HepG2 (cell line): ENCODE measurements around the gene NOL4L. TPM values are rescaled to one million over a fixed set of nuclear protein-coding genes. Genes with fewer than 3 reads are reported as not detected.

Experiments
- BCL6 ChIP-seq: IDR thresholded peaks from 2 replicates; pipeline ENCODE4 v1.6.1; 2016; ENCODE audit warnings: missing genetic modification reagents, missing compliant biosample characterization
- CREB1 ChIP-seq, 2 experiments: fragments of 450-650 bp in 1 of 2; IDR thresholded peaks; 2 replicates each; pipeline ENCODE4 v1.6.1; 2016 to 2017; ENCODE audit warnings: control low read depth in 1 of 2, mild to moderate bottlenecking in 1 of 2, missing compliant biosample characterization in 1 of 2, missing genetic modification characterization in 1 of 2
- DPF2 ChIP-seq: sonication (generic); formaldehyde crosslinking; IDR thresholded peaks from 2 replicates; pipeline ENCODE4 v1.4.0; 2020; ENCODE audit warnings: mild to moderate bottlenecking, low read depth, missing genetic modification reagents, borderline replicate concordance
- JARID2 ChIP-seq: sonication (generic); formaldehyde crosslinking; IDR thresholded peaks from 2 replicates; pipeline ENCODE4 v1.8.1; 2023; ENCODE audit warnings: missing genetic modification reagents, inconsistent platforms; ENCODE audit not compliant: insufficient replicate concordance
- KAT2B ChIP-seq: fragments of 150-350 bp; IDR thresholded peaks from 2 replicates; pipeline ENCODE4 v1.6.1; 2014; ENCODE audit warnings: low read depth, low read length, borderline replicate concordance
- KLF12 ChIP-seq: sonication (generic); formaldehyde crosslinking; IDR thresholded peaks from 2 replicates; pipeline ENCODE4 v1.4.0; 2020; ENCODE audit warnings: missing genetic modification reagents, borderline replicate concordance
- MED8 ChIP-seq: sonication (generic); formaldehyde crosslinking; IDR thresholded peaks from 2 replicates; pipeline ENCODE4 v1.8.1; 2023; ENCODE audit warnings: mild to moderate bottlenecking, missing genetic modification reagents; ENCODE audit not compliant: insufficient replicate concordance
- MEIS1 ChIP-seq: sonication (generic); formaldehyde crosslinking; IDR thresholded peaks from 2 replicates; pipeline ENCODE4 v1.9.0; 2021; ENCODE audit warnings: mild to moderate bottlenecking, missing genetic modification reagents, moderate library complexity, borderline replicate concordance
- MTA3 ChIP-seq: sonication (generic); formaldehyde crosslinking; IDR thresholded peaks from 2 replicates; pipeline ENCODE4 v1.4.0; 2020; ENCODE audit warnings: missing genetic modification reagents
- PHB2 ChIP-seq: fragments of 450-650 bp; IDR thresholded peaks from 2 replicates; pipeline ENCODE4 v1.6.1; 2018; ENCODE audit not compliant: partially characterized antibody
- SIX1 ChIP-seq: sonication (generic); formaldehyde crosslinking; IDR thresholded peaks from 2 replicates; pipeline ENCODE4 v1.4.0; 2020; ENCODE audit warnings: missing genetic modification reagents, borderline replicate concordance
- TCF7 ChIP-seq: sonication (generic); IDR thresholded peaks from 2 replicates; pipeline ENCODE4 v1.6.1; 2016; ENCODE audit warnings: antibody characterized with exemption, low read depth
- ZNF264 ChIP-seq: sonication (generic); formaldehyde crosslinking; IDR thresholded peaks from 2 replicates; pipeline ENCODE4 v1.4.0; 2020; ENCODE audit warnings: missing genetic modification reagents
- ZNF703 ChIP-seq: sonication (generic); formaldehyde crosslinking; IDR thresholded peaks from 2 replicates; pipeline ENCODE4 v1.5.1; 2020; ENCODE audit warnings: missing genetic modification reagents, mild to moderate bottlenecking, moderate library complexity, borderline replicate concordance
- ZNF781 ChIP-seq: sonication (generic); formaldehyde crosslinking; IDR thresholded peaks from 2 replicates; pipeline ENCODE4 v1.5.1; 2020; ENCODE audit warnings: borderline replicate concordance, mild to moderate bottlenecking, missing genetic modification reagents; ENCODE audit errors: not compliant biosample characterization
- polyA plus RNA-seq, 8 experiments: library from polyadenylated mRNA; depleted of rRNA in 3 of 8; stranded (reverse) in 7 of 8; unstranded in 1 of 8; fragments of >200 nt; fragmentation: Illumina TruSeq in 4 of 8; extraction: Trizol in 4 of 8; gene quantifications; 2 replicates each; pipeline versions ENCODE4 v1.2.1 to v1.2.3, GENCODE V29; 2011 to 2016; ENCODE audit warnings: low read depth in 4 of 8, missing spikeins in 1 of 8, mixed read lengths in 1 of 8; ENCODE audit not compliant: insufficient read depth in 1 of 8
- total RNA-seq, 5 experiments: library from RNA; depleted of rRNA; stranded (reverse); fragments of >200 nt; fragmentation: Illumina TruSeq; extraction: Trizol; gene quantifications; 2 replicates each; pipeline ENCODE4 v1.2.3, GENCODE V29; 2016; ENCODE audit warnings: low read depth in 1 of 5
- TF ChIP-seq, protein P1 (sequence below): sonication (generic); formaldehyde crosslinking; IDR thresholded peaks from 2 replicates; pipeline ENCODE4 v1.4.0; 2020; ENCODE audit warnings: low read depth, mild to moderate bottlenecking, missing genetic modification reagents
- TF ChIP-seq, protein P2 (sequence below): sonication (generic); formaldehyde crosslinking; IDR thresholded peaks from 2 replicates; pipeline ENCODE4 v1.4.0; 2020; ENCODE audit warnings: mild to moderate bottlenecking, missing genetic modification reagents
- TF ChIP-seq, protein P3 (sequence below): sonication (generic); formaldehyde crosslinking; conservative IDR thresholded peaks from 2 replicates; pipeline ENCODE4 v1.8.1; 2023; ENCODE audit warnings: missing genetic modification reagents
- TF ChIP-seq, protein P4 (sequence below): sonication (generic); formaldehyde crosslinking; IDR thresholded peaks from 2 replicates; pipeline ENCODE4 v1.4.0; 2020; ENCODE audit warnings: mild to moderate bottlenecking, missing genetic modification reagents
- TF ChIP-seq, protein P5 (sequence below): sonication (generic); formaldehyde crosslinking; IDR thresholded peaks from 2 replicates; pipeline ENCODE4 v1.4.0; 2020; ENCODE audit warnings: mild to moderate bottlenecking, missing genetic modification reagents, borderline replicate concordance

NOL4L gene
- total and polyA plus RNA-seq, 2 of the 13 experiments (the other 11 are each of a cell fraction or from before 2014, with no cell fraction given), result 16.6 to 35.4 TPM

DNA sequence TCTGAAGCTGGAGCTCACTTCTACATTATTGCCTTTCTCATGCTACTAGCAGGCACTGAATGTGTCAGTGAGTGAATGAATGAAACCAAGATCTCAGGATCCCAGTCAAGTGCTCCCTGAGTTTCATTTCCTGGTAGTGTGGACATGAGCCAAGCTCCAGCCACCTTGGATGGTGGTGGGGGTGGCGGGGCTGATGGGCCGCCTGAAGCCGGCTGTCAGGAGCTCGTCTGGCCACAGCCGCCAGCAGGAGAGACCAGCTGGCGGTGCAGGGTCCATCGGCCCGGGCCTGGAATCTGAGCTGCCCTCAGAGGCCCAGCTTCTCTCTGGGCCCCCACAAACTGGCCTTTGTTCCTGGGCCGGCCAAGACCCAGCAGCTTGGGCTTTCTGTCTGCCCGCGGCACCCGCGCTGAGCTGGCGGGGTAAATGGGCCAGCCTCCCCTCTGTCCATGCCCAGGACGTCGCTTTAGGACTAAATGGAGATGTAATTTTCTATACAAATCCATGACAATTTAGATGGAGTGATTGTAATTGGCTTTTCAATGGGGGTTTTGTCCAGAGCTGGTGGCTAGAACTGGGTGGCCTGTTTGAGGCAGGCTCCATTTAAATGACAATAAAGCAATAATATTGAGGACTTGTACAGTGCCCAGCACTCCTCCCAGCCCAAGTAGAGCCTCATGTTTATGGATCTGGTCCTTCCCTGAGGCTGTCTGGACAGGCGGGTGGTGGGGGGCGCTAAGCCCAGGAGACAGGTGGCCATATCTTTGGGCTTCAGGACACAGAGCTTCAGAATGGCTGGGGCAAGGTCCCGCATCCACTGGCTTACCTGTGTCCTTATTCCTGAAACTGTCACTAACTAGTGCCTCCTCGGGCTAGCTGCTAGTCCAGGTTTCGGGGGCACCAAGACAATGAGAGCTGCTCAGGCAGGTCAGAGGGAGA lies 43.5 kb downstream of the NOL4L start (continued):
- TF ChIP-seq, protein P1, sequence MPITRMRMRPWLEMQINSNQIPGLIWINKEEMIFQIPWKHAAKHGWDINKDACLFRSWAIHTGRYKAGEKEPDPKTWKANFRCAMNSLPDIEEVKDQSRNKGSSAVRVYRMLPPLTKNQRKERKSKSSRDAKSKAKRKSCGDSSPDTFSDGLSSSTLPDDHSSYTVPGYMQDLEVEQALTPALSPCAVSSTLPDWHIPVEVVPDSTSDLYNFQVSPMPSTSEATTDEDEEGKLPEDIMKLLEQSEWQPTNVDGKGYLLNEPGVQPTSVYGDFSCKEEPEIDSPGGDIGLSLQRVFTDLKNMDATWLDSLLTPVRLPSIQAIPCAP (CRISPR knock-in tag), result no peak
- TF ChIP-seq JARID2 (CRISPR knock-in tag), result no peak
- no peak for TF ChIP-seq PHB2
- TF ChIP-seq, protein P2, sequence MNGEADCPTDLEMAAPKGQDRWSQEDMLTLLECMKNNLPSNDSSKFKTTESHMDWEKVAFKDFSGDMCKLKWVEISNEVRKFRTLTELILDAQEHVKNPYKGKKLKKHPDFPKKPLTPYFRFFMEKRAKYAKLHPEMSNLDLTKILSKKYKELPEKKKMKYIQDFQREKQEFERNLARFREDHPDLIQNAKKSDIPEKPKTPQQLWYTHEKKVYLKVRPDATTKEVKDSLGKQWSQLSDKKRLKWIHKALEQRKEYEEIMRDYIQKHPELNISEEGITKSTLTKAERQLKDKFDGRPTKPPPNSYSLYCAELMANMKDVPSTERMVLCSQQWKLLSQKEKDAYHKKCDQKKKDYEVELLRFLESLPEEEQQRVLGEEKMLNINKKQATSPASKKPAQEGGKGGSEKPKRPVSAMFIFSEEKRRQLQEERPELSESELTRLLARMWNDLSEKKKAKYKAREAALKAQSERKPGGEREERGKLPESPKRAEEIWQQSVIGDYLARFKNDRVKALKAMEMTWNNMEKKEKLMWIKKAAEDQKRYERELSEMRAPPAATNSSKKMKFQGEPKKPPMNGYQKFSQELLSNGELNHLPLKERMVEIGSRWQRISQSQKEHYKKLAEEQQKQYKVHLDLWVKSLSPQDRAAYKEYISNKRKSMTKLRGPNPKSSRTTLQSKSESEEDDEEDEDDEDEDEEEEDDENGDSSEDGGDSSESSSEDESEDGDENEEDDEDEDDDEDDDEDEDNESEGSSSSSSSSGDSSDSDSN (CRISPR knock-in tag), result peak; percentile 100
- peak; percentile 80; the same call in 1 of the 2 replicates for TF ChIP-seq DPF2 (CRISPR knock-in tag)
- no peak for TF ChIP-seq CREB1 (IDR thresholded peaks at IDR 0.05)
- TF ChIP-seq CREB1 (CRISPR knock-in tag; IDR thresholded peaks at IDR 0.05), result no peak
- TF ChIP-seq, protein P3, sequence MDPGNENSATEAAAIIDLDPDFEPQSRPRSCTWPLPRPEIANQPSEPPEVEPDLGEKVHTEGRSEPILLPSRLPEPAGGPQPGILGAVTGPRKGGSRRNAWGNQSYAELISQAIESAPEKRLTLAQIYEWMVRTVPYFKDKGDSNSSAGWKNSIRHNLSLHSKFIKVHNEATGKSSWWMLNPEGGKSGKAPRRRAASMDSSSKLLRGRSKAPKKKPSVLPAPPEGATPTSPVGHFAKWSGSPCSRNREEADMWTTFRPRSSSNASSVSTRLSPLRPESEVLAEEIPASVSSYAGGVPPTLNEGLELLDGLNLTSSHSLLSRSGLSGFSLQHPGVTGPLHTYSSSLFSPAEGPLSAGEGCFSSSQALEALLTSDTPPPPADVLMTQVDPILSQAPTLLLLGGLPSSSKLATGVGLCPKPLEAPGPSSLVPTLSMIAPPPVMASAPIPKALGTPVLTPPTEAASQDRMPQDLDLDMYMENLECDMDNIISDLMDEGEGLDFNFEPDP (CRISPR knock-in tag), result no peak
- TF ChIP-seq ZNF703 (CRISPR knock-in tag), result 0 out of 2 replicates have a peak, but pooled peaks have one; percentile 41
- peak; percentile 95 for TF ChIP-seq MED8 (CRISPR knock-in tag)
- TF ChIP-seq BCL6 (CRISPR knock-in tag), result peak; percentile 89
- no peak for TF ChIP-seq MTA3 (CRISPR knock-in tag)
- peak; percentile 96 for TF ChIP-seq SIX1 (CRISPR knock-in tag)
- TF ChIP-seq, protein P4, sequence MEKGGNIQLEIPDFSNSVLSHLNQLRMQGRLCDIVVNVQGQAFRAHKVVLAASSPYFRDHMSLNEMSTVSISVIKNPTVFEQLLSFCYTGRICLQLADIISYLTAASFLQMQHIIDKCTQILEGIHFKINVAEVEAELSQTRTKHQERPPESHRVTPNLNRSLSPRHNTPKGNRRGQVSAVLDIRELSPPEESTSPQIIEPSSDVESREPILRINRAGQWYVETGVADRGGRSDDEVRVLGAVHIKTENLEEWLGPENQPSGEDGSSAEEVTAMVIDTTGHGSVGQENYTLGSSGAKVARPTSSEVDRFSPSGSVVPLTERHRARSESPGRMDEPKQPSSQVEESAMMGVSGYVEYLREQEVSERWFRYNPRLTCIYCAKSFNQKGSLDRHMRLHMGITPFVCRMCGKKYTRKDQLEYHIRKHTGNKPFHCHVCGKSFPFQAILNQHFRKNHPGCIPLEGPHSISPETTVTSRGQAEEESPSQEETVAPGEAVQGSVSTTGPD (CRISPR knock-in tag), result peak; percentile 96
- TF ChIP-seq ZNF264, result peak; percentile 97
- no peak for TF ChIP-seq KAT2B
- peak; percentile 100 for TF ChIP-seq MEIS1 (CRISPR knock-in tag)
- peak; percentile 70; the same call in 1 of the 2 replicates for TF ChIP-seq TCF7
- TF ChIP-seq KLF12 (CRISPR knock-in tag), result peak; percentile 92; the same call in 1 of the 2 replicates
- TF ChIP-seq ZNF781 (CRISPR knock-in tag), result peak; percentile 87
- TF ChIP-seq, protein P5, sequence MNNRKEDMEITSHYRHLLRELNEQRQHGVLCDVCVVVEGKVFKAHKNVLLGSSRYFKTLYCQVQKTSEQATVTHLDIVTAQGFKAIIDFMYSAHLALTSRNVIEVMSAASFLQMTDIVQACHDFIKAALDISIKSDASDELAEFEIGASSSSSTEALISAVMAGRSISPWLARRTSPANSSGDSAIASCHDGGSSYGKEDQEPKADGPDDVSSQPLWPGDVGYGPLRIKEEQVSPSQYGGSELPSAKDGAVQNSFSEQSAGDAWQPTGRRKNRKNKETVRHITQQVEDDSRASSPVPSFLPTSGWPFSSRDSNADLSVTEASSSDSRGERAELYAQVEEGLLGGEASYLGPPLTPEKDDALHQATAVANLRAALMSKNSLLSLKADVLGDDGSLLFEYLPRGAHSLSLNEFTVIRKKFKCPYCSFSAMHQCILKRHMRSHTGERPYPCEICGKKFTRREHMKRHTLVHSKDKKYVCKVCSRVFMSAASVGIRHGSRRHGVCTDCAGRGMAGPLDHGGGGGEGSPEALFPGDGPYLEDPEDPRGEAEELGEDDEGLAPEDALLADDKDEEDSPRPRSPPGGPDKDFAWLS (CRISPR knock-in tag), result 0 out of 2 replicates have a peak, but pooled peaks have one; percentile 72
